Smooth muscle cell (in vitro differentiated cells): ENCODE results near the gene UBR7. TPM values are rescaled to one million over a fixed set of nuclear protein-coding genes. Genes with fewer than 3 reads are reported as not detected.
"Not testable (repeated sequence)": the region's sequence is repeated elsewhere in the genome, so short reads cannot be mapped to it uniquely, and the experiment has no call there.

Experiments
- DNase-seq: peaks from one replicate; lab custom pipeline; 2025; ENCODE audit not compliant: unreplicated experiment; lab: John Stamatoyannopoulos, UW
- H2AFZ ChIP-seq: fragments of 200-600 bp; sonication (generic); 2 replicates; pipeline ENCODE4 v1.6.0; 2016; ENCODE audit warnings: antibody characterized with exemption, low read depth, mild to moderate bottlenecking
- H3F3A ChIP-seq: fragments of 200-600 bp; sonication (generic); 2 replicates; pipeline ENCODE4 v1.6.0; 2017; ENCODE audit warnings: antibody characterized with exemption, low read depth
- H3K27ac ChIP-seq: fragments of 200-600 bp; sonication (generic); 2 replicates; pipeline ENCODE4 v1.5.1; 2016; ENCODE audit warnings: low read depth, mild to moderate bottlenecking
- H3K27me3 ChIP-seq: fragments of 200-600 bp; sonication (generic); 2 replicates; pipeline ENCODE4 v1.6.1; 2016; ENCODE audit warnings: low read depth, mild to moderate bottlenecking
- H3K36me3 ChIP-seq: fragments of 200-600 bp; sonication (generic); 2 replicates; pipeline ENCODE4 v1.5.1; 2016; ENCODE audit warnings: low read depth
- H3K4me1 ChIP-seq: fragments of 200-600 bp; sonication (generic); 2 replicates; pipeline ENCODE4 v1.5.1; 2016; ENCODE audit warnings: low read depth
- H3K4me2 ChIP-seq: fragments of 200-600 bp; sonication (generic); 2 replicates; pipeline ENCODE4 v1.6.0; 2016; ENCODE audit warnings: mild to moderate bottlenecking
- H3K4me3 ChIP-seq: fragments of 200-600 bp; sonication (generic); 2 replicates; pipeline ENCODE4 v1.5.1; 2016; ENCODE audit warnings: mild to moderate bottlenecking
- H3K79me2 ChIP-seq: fragments of 200-600 bp; sonication (generic); 2 replicates; pipeline ENCODE4 v1.6.0; 2016; ENCODE audit warnings: low read depth, mild to moderate bottlenecking
- H3K9ac ChIP-seq: fragments of 200-600 bp; sonication (generic); 2 replicates; pipeline ENCODE4 v1.6.0; 2016; ENCODE audit warnings: low read depth
- H3K9me3 ChIP-seq: fragments of 200-600 bp; sonication (generic); replicated peaks from 2 replicates; pipeline ENCODE4 v1.5.1; 2016; ENCODE audit warnings: low read depth
- H4K20me1 ChIP-seq: fragments of 200-600 bp; sonication (generic); 2 replicates; pipeline ENCODE4 v1.6.0; 2016; ENCODE audit warnings: low read depth
- CTCF ChIP-seq: fragments of 200-600 bp; sonication (generic); IDR thresholded peaks from 2 replicates; pipeline ENCODE4 v1.5.1; 2017; ENCODE audit warnings: borderline replicate concordance, mild to moderate bottlenecking, antibody characterized with exemption; ENCODE audit not compliant: insufficient read depth, poor library complexity, severe bottlenecking
- WGBS: methylation state at CpG from one replicate; pipeline ENCODE4 v1.1.7; 2016; ENCODE audit warnings: low lambda C conversion rate; 5-methylcytosine and 5-hydroxymethylcytosine counted together
- polyA plus RNA-seq: library from polyadenylated mRNA; unstranded; fragments of >200 nt; fragmentation: Nextera tagmentation; extraction: Ambion mirVana; gene quantifications from 2 replicates; pipeline ENCODE4 v1.2.1, GENCODE V29; 2016
- total RNA-seq: library from RNA; depleted of rRNA; stranded (reverse); fragments of >200 nt; gene quantifications from 2 replicates; pipeline ENCODE4 v1.2.3, GENCODE V29; 2014

Gene UBR7
- total and polyA plus RNA-seq, 2 experiments from 2014 or later: 8.0 to 12.8 TPM

GRCh38 chr14:93161411-93161940 lies 45.6 kb upstream of the UBR7 start:
- no peak for DNase-seq
- Histone ChIP-seq H4K20me1 (no peaks in the 10 kb centered on the region), H3K9me3 (no peaks in the 10 kb centered on the region), H3K79me2 (no peaks in the 10 kb centered on the region), H3K4me3 (no peak overlapping the region), H2AFZ (no peak overlapping the region), H3F3A (no peaks in the 10 kb centered on the region), H3K9ac (no peak overlapping the region), H3K27ac (no peak overlapping the region), H3K4me1 (no peaks in the 10 kb centered on the region), H3K36me3 (no peaks in the 10 kb centered on the region), H3K4me2 (no peak overlapping the region), H3K27me3 (no peaks in the 10 kb centered on the region)
- 78% methylated on average over 4 of the region's 4 CpGs for WGBS
- TF ChIP-seq CTCF: no peak

GRCh38 chr14:93163564-93163963 lies 43.5 kb upstream of the UBR7 start:
- H3F3A ChIP-seq: no peaks in the 10 kb centered on the region
- no peak for TF ChIP-seq CTCF
- no peak overlapping the region for H3K4me2 ChIP-seq
- H3K79me2 ChIP-seq: no peaks in the 10 kb centered on the region
- H3K9ac ChIP-seq: no peak overlapping the region
- H3K4me1 ChIP-seq: no peaks in the 10 kb centered on the region
- H3K27me3 ChIP-seq: no peaks in the 10 kb centered on the region
- H4K20me1 ChIP-seq: no peaks in the 10 kb centered on the region
- 79% methylated on average over 5 of the region's 5 CpGs for WGBS
- H3K4me3 ChIP-seq: no peak overlapping the region
- H2AFZ ChIP-seq: no peak overlapping the region
- H3K27ac ChIP-seq: no peak overlapping the region
- DNase-seq: no peak
- H3K9me3 ChIP-seq: no peaks in the 10 kb centered on the region
- H3K36me3 ChIP-seq: no peaks in the 10 kb centered on the region

GRCh38 chr14:93165271-93166265 lies 41.5 kb upstream of the UBR7 start:
- H3K27ac ChIP-seq, H2AFZ ChIP-seq, H3K79me2 ChIP-seq, H3K9me3 ChIP-seq, H3K4me3 ChIP-seq, H3K27me3 ChIP-seq, H4K20me1 ChIP-seq, H3K4me2 ChIP-seq, H3K9ac ChIP-seq, H3K4me1 ChIP-seq, DNase-seq, H3F3A ChIP-seq, H3K36me3 ChIP-seq: not testable (repeated sequence)
- WGBS: 93% methylated on average over 26 of the region's 26 CpGs

- not testable (repeated sequence) for H3K9ac ChIP-seq, DNase-seq, H3K4me2 ChIP-seq
These were observed 38.4 kb upstream of the UBR7 start for GRCh38 chr14:93168610-93169009.

GRCh38 chr14:93169619-93170018 lies 37.4 kb upstream of the UBR7 start:
- not testable (repeated sequence) for H3F3A ChIP-seq, H3K9ac ChIP-seq, H3K4me2 ChIP-seq, DNase-seq, H3K4me3 ChIP-seq, H4K20me1 ChIP-seq, H2AFZ ChIP-seq, H3K36me3 ChIP-seq, H3K27ac ChIP-seq, H3K4me1 ChIP-seq, H3K79me2 ChIP-seq, H3K9me3 ChIP-seq, H3K27me3 ChIP-seq
- 91% methylated on average over 6 of the region's 6 CpGs for WGBS

More at GRCh38 chr14:93168610-93169009, 38.4 kb upstream of the UBR7 start:
- not testable (repeated sequence) for H4K20me1 ChIP-seq, H2AFZ ChIP-seq, H3F3A ChIP-seq, H3K4me1 ChIP-seq, H3K9me3 ChIP-seq, H3K4me3 ChIP-seq, H3K27ac ChIP-seq, H3K36me3 ChIP-seq, H3K27me3 ChIP-seq, H3K79me2 ChIP-seq
- 87% methylated on average over 9 of the region's 9 CpGs for WGBS

- 94% methylated on average over 11 of the region's 20 CpGs for WGBS
- not testable (repeated sequence) for H3K4me2 ChIP-seq, H3K4me3 ChIP-seq, DNase-seq, H3K9ac ChIP-seq, H3F3A ChIP-seq, H4K20me1 ChIP-seq, H3K79me2 ChIP-seq, H3K27ac ChIP-seq, H3K4me1 ChIP-seq, H3K27me3 ChIP-seq, H2AFZ ChIP-seq, H3K36me3 ChIP-seq, H3K9me3 ChIP-seq
These were observed 36.9 kb upstream of the UBR7 start for GRCh38 chr14:93170141-93170540.
